Fibroblast of mammary gland (primary cell): Measurements from ENCODE around the gene GAS6.

Experiments
- DNase-seq: peaks from one replicate; pipeline ENCODE4 v3.0.0-alpha.2; 2010; ENCODE audit warnings: low read depth
- H3K4me3 ChIP-seq: 2 replicates; pipeline ENCODE4 v1.5.1; 2011; ENCODE audit warnings: low read depth, mild to moderate bottlenecking, low read length, moderate library complexity; ENCODE audit not compliant: control insufficient read depth
- CTCF ChIP-seq: conservative IDR thresholded peaks from 2 replicates; pipeline ENCODE4 v1.5.1; 2011; ENCODE audit warnings: low read depth, low read length, inconsistent platforms; ENCODE audit not compliant: control insufficient read depth, insufficient read depth

Gene GAS6

GRCh38 chr13:113818700-113819295, 45.1 kb downstream of the GAS6 start:
- no peak for TF ChIP-seq CTCF
- H3K4me3 ChIP-seq: no peak overlapping the region
- DNase-seq: no peak

- no peak overlapping the region for H3K4me3 ChIP-seq
- TF ChIP-seq CTCF: no peak
These were observed 45.8 kb downstream of the GAS6 start for GRCh38 chr13:113817860-113818691.

GRCh38 chr13:113816946-113817859, 46.7 kb downstream of the GAS6 start:
- H3K4me3 ChIP-seq: no peak overlapping the region
- peak; percentile 81 for DNase-seq
- peak; percentile 81 for TF ChIP-seq CTCF

More at GRCh38 chr13:113817860-113818691, 45.8 kb downstream of the GAS6 start:
- no peak for DNase-seq

- H3K4me3 ChIP-seq: no peak overlapping the region
- TF ChIP-seq CTCF: no peak
- DNase-seq: peak; percentile 48
These were observed 47.5 kb downstream of the GAS6 start for GRCh38 chr13:113816254-113816929.

GRCh38 chr13:113815151-113816058, 48.5 kb downstream of the GAS6 start:
- no peak for DNase-seq
- no peak for TF ChIP-seq CTCF
- H3K4me3 ChIP-seq: peak overlapping the region; percentile 2
